HEK293 (cell line): ENCODE measurements around the gene GNPTAB.
"Not testable (repeated sequence)": the region's sequence is repeated elsewhere in the genome, so short reads cannot be mapped to it uniquely, and the experiment has no call there.

Experiments
- CTCF ChIA-PET: fragments of 350-600 bp; formaldehyde crosslinking; extraction: SDS; loops from one replicate; lab custom pipeline; 2021; ENCODE audit warnings: antibody characterized with exemption; lab: Yijun Ruan, JAX
- POLR2A ChIA-PET: fragments of 300-600 bp; formaldehyde crosslinking; extraction: SDS; loops from one replicate; lab custom pipeline; 2020; ENCODE audit warnings: antibody characterized with exemption, inconsistent platforms; lab: Yijun Ruan, JAX
- H3K27ac ChIP-seq: fragments of 200-500 bp; sonication (Bioruptor generic); 2 replicates; pipeline ENCODE4 v1.5.1; 2014; ENCODE audit warnings: low read depth, low read length, control low read depth, inconsistent platforms; ENCODE audit errors: extremely low read depth
- H3K36me3 ChIP-seq, 2 experiments: fragments of 200-500 bp in 1 of 2; sonication (Bioruptor generic) in 1 of 2; 1 replicate in 1 of 2; 2 replicates in 1 of 2; pipeline ENCODE4 v1.5.1; 2014 to 2017; ENCODE audit warnings: inconsistent platforms in 2 of 2, low read length in 2 of 2; ENCODE audit not compliant: control insufficient read depth in 2 of 2, insufficient read depth in 1 of 2
- H3K4me1 ChIP-seq: fragments of 200-500 bp; sonication (Bioruptor generic); 2 replicates; pipeline ENCODE4 v1.5.1; 2014; ENCODE audit warnings: mild to moderate bottlenecking, low read length, inconsistent platforms; ENCODE audit not compliant: control insufficient read depth, insufficient read depth
- H3K4me3 ChIP-seq: 2 replicates; pipeline ENCODE4 v1.5.1; 2011; ENCODE audit warnings: low read depth, mild to moderate bottlenecking, control low read depth, low read length, moderate library complexity
- H3K9me3 ChIP-seq: fragments of 200-500 bp; sonication (Bioruptor generic); 2 replicates; pipeline ENCODE4 v1.5.1; 2014; ENCODE audit warnings: low read depth, low read length, inconsistent platforms; ENCODE audit not compliant: control insufficient read depth, insufficient read depth
- GLI2 ChIP-seq: fragments of 450-650 bp; formaldehyde crosslinking; IDR thresholded peaks from 2 replicates; pipeline ENCODE4; 2017; ENCODE audit warnings: missing biosample characterization, missing genetic modification characterization, low read depth, borderline replicate concordance
- MZF1 ChIP-seq: fragments of 450-650 bp; formaldehyde crosslinking; IDR thresholded peaks from 2 replicates; pipeline ENCODE4 v1.5.1; 2017; ENCODE audit warnings: missing biosample characterization, missing genetic modification characterization, borderline replicate concordance
- OVOL3 ChIP-seq: fragments of 450-650 bp; formaldehyde crosslinking; IDR thresholded peaks from 2 replicates; pipeline ENCODE4 v1.5.1; 2016; ENCODE audit warnings: missing biosample characterization, missing genetic modification characterization
- SALL2 ChIP-seq: fragments of 450-650 bp; formaldehyde crosslinking; IDR thresholded peaks from 2 replicates; pipeline ENCODE4 v1.5.0; 2017; ENCODE audit warnings: missing biosample characterization, mild to moderate bottlenecking, missing genetic modification characterization, borderline replicate concordance
- SCRT1 ChIP-seq: fragments of 450-650 bp; formaldehyde crosslinking; IDR thresholded peaks from 2 replicates; pipeline ENCODE4 v1.5.1; 2016; ENCODE audit warnings: missing biosample characterization, missing genetic modification characterization, borderline replicate concordance
- SCRT2 ChIP-seq: fragments of 450-650 bp; formaldehyde crosslinking; IDR thresholded peaks from 2 replicates; pipeline ENCODE4 v1.5.1; 2016; ENCODE audit warnings: missing biosample characterization, missing genetic modification characterization
- YY1 ChIP-seq: fragments of 450-650 bp; formaldehyde crosslinking; IDR thresholded peaks from 2 replicates; pipeline ENCODE4 v1.5.1; 2018; ENCODE audit warnings: missing biosample characterization, missing genetic modification characterization
- ZBTB17 ChIP-seq: fragments of 450-650 bp; formaldehyde crosslinking; IDR thresholded peaks from 2 replicates; pipeline ENCODE4 v1.5.1; 2016; ENCODE audit warnings: missing biosample characterization, missing genetic modification characterization
- ZBTB48 ChIP-seq: fragments of 450-650 bp; formaldehyde crosslinking; IDR thresholded peaks from 2 replicates; pipeline ENCODE4 v1.5.1; 2016; ENCODE audit warnings: missing biosample characterization, missing genetic modification characterization
- ZFP41 ChIP-seq: fragments of 450-650 bp; formaldehyde crosslinking; IDR thresholded peaks from 2 replicates; pipeline ENCODE4 v1.5.1; 2016; ENCODE audit warnings: missing biosample characterization, missing genetic modification characterization, borderline replicate concordance
- ZFP69B ChIP-seq: fragments of 450-650 bp; formaldehyde crosslinking; IDR thresholded peaks from 2 replicates; pipeline ENCODE4 v1.5.1; 2016; ENCODE audit warnings: missing biosample characterization, missing genetic modification characterization
- ZNF184 ChIP-seq: fragments of 450-650 bp; IDR thresholded peaks from 2 replicates; pipeline ENCODE4 v1.5.1; 2018; ENCODE audit warnings: missing biosample characterization, mild to moderate bottlenecking, missing genetic modification characterization
- ZNF214 ChIP-seq: fragments of 450-650 bp; formaldehyde crosslinking; IDR thresholded peaks from 2 replicates; pipeline ENCODE4 v1.5.1; 2017; ENCODE audit warnings: missing biosample characterization, mild to moderate bottlenecking, missing genetic modification characterization, borderline replicate concordance
- ZNF23 ChIP-seq: fragments of 450-650 bp; formaldehyde crosslinking; IDR thresholded peaks from 2 replicates; pipeline ENCODE4 v1.5.1; 2016; ENCODE audit warnings: missing biosample characterization, missing genetic modification characterization, borderline replicate concordance
- ZNF266 ChIP-seq: fragments of 450-650 bp; formaldehyde crosslinking; IDR thresholded peaks from 2 replicates; pipeline ENCODE4 v1.5.1; 2016; ENCODE audit warnings: missing biosample characterization, missing genetic modification characterization, low read depth
- ZNF48 ChIP-seq: fragments of 450-650 bp; formaldehyde crosslinking; IDR thresholded peaks from 2 replicates; pipeline ENCODE4 v1.5.1; 2016; ENCODE audit warnings: missing biosample characterization, missing genetic modification characterization
- ZNF529 ChIP-seq: fragments of 450-650 bp; formaldehyde crosslinking; IDR thresholded peaks from 2 replicates; pipeline ENCODE4 v1.5.1; 2017; ENCODE audit warnings: missing genetic modification characterization, missing biosample characterization; ENCODE audit not compliant: insufficient replicate concordance
- ZNF585B ChIP-seq: fragments of 450-650 bp; formaldehyde crosslinking; IDR thresholded peaks from 2 replicates; pipeline ENCODE4 v1.5.1; 2016; ENCODE audit warnings: missing biosample characterization, missing genetic modification characterization
- ZNF610 ChIP-seq: fragments of 450-650 bp; formaldehyde crosslinking; IDR thresholded peaks from 2 replicates; pipeline ENCODE4 v1.5.1; 2016; ENCODE audit warnings: missing biosample characterization, missing genetic modification characterization, borderline replicate concordance
- ZNF629 ChIP-seq: fragments of 450-650 bp; formaldehyde crosslinking; IDR thresholded peaks from 2 replicates; pipeline ENCODE4 v1.5.1; 2017; ENCODE audit warnings: missing biosample characterization, missing genetic modification characterization
- ZNF658 ChIP-seq: fragments of 450-650 bp; formaldehyde crosslinking; IDR thresholded peaks from 2 replicates; pipeline ENCODE4; 2016; ENCODE audit warnings: missing biosample characterization, missing genetic modification characterization
- ZNF664 ChIP-seq: fragments of 450-650 bp; formaldehyde crosslinking; IDR thresholded peaks from 2 replicates; pipeline ENCODE4 v1.5.1; 2016; ENCODE audit warnings: missing biosample characterization, missing genetic modification characterization
- ZNF701 ChIP-seq: fragments of 450-650 bp; formaldehyde crosslinking; IDR thresholded peaks from 2 replicates; pipeline ENCODE4 v1.5.1; 2016; ENCODE audit warnings: missing biosample characterization, missing genetic modification characterization
- ZNF777 ChIP-seq: fragments of 450-650 bp; formaldehyde crosslinking; IDR thresholded peaks from 2 replicates; pipeline ENCODE4 v1.5.1; 2017; ENCODE audit warnings: missing biosample characterization, missing genetic modification characterization, borderline replicate concordance
- ZNF843 ChIP-seq: fragments of 450-650 bp; formaldehyde crosslinking; IDR thresholded peaks from 2 replicates; pipeline ENCODE4 v1.5.1; 2016; ENCODE audit warnings: missing biosample characterization, missing genetic modification characterization

The GNPTAB gene

GRCh38 chr12:101862245-101862644 is 31.5 kb upstream of the GNPTAB start:
- no peaks in the 10 kb centered on the region for H3K9me3 ChIP-seq
- ChIA-PET POLR2A (no interaction called here), CTCF (no interaction called here)
- H3K4me3 ChIP-seq: no peak overlapping the region
- H3K4me1 ChIP-seq: no peaks in the 10 kb centered on the region
- H3K36me3 ChIP-seq: no peaks in the 10 kb centered on the region
- H3K27ac ChIP-seq: no peak overlapping the region
- no peak for TF ChIP-seq YY1 (tag by site-specific recombination)
- TF ChIP-seq ZNF701 (tag by site-specific recombination): no peak
- no peak for TF ChIP-seq ZNF184
- no peak for TF ChIP-seq ZNF529
- no peak for TF ChIP-seq ZNF266 (tag by site-specific recombination)
- TF ChIP-seq SALL2 (tag by site-specific recombination): no peak
- TF ChIP-seq ZNF843 (tag by site-specific recombination): no peak
- no peak for TF ChIP-seq OVOL3
- TF ChIP-seq ZNF585B (tag by site-specific recombination): no peak
- TF ChIP-seq ZBTB48 (tag by site-specific recombination): no peak
- TF ChIP-seq, all 188 proteins: peak for 0

DNA sequence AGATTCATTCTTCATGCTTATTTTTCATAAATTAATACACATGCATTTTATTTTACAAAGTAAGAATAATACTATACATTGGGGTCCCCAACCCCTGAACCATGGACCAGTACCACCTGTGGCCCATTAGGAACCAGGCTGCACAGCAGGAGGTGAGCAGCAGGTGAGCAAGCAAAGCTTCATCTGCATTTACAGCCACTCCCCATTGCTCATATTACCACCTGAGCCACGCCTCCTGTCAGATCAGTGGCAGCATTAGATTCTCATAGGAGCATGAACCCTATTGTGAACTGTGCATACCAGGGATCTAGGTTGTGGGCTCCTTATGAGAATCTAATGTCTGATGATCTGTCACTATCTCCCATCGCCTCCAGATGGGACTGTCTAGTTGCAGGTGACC is 30.9 kb upstream of the GNPTAB start:
- H3K9me3 ChIP-seq, H3K36me3 ChIP-seq, H3K27ac ChIP-seq, H3K4me3 ChIP-seq, H3K4me1 ChIP-seq, POLR2A ChIA-PET, CTCF ChIA-PET: not testable (repeated sequence)
- TF ChIP-seq ZNF610 (peak; percentile 99), SCRT1 (tag by site-specific recombination) (peak; percentile 64), SCRT2 (tag by site-specific recombination) (0 out of 2 replicates have a peak, but pooled peaks have one; percentile 28)

GRCh38 chr12:101859664-101860607 is 29.2 kb upstream of the GNPTAB start:
- CTCF ChIA-PET: interaction anchor here (0.7 to 0.8 kb wide), 2 partner anchors 20 to 86 kb away, joined by 3 read pairs; no protein-coding TSS in a partner anchor
- H3K4me1 ChIP-seq: no peaks in the 10 kb centered on the region; the same call in 1 of the 2 replicates
- no peak overlapping the region for H3K4me3 ChIP-seq
- H3K27ac ChIP-seq: no peak overlapping the region
- POLR2A ChIA-PET: no interaction called here
- TF ChIP-seq ZFP69B (tag by site-specific recombination) (no peak), MZF1 (no peak), ZNF664 (tag by site-specific recombination) (0 out of 2 replicates have a peak, but pooled peaks have one; percentile 9), ZNF585B (tag by site-specific recombination) (no peak), GLI2 (tag by site-specific recombination) (no peak), ZBTB17 (tag by site-specific recombination) (no peak), ZBTB48 (tag by site-specific recombination) (no peak)
- H3K9me3 ChIP-seq: no peaks in the 10 kb centered on the region
- H3K36me3 ChIP-seq: no peaks in the 10 kb centered on the region

DNA sequence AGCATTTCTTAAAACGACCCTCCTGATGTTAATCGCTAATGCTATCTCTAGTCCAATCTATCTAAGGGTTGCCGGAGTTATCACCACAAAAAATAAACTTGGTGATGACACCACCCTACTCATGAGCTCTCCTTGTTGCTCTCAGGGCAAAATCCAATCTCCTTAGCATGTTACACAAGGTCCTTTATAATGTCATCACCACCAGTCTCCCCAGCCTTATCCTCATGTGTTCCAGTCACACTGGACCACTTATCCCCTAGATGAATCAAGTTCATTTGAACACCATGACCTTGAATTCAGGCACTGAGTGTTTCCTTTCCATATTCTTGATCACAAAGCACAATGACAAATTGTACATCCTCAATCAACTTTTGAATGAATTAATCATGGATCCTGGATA is 27.6 kb upstream of the GNPTAB start:
- H3K9me3 ChIP-seq: no peaks in the 10 kb centered on the region
- no peaks in the 10 kb centered on the region for H3K36me3 ChIP-seq
- no peak overlapping the region for H3K4me3 ChIP-seq
- CTCF ChIA-PET: no interaction called here
- TF ChIP-seq ZNF48 (tag by site-specific recombination) (no peak), ZFP41 (no peak), ZNF214 (tag by site-specific recombination) (no peak), ZNF629 (tag by site-specific recombination) (no peak), ZNF658 (tag by site-specific recombination) (no peak), ZNF777 (tag by site-specific recombination) (no peak), ZNF23 (tag by site-specific recombination) (no peak)
- POLR2A ChIA-PET: no interaction called here
- H3K4me1 ChIP-seq: no peaks in the 10 kb centered on the region; the same call in 1 of the 2 replicates
- H3K27ac ChIP-seq: no peak overlapping the region
